ENCODE measurements around the gene CLCN6. TPM values are rescaled to one million over a fixed set of nuclear protein-coding genes. Genes with fewer than 3 reads are reported as not detected.

CLCN6 gene
- total RNA-seq, 1 donor = 12.6 TPM

- no peak for TF ChIP-seq CTCF (IDR thresholded peaks at IDR 0.05; ENCODE audit: insufficient read depth, low read length)
- no peak for DNase-seq (ENCODE audit: low read depth)
- no peak overlapping the region for H3K4me3 ChIP-seq (ENCODE audit: low read depth, low read length)
Observed at GRCh38 chr1:11869650-11870207, 63.7 kb downstream of the CLCN6 start.

- no peak for TF ChIP-seq CTCF (IDR thresholded peaks at IDR 0.05; ENCODE audit: insufficient read depth, low read length)
- no peak for DNase-seq (ENCODE audit: low read depth)
- H3K4me3 ChIP-seq (ENCODE audit: low read depth, low read length) = no peak overlapping the region
Observed at GRCh38 chr1:11872545-11872944, 66.6 kb downstream of the CLCN6 start.

- no peak for DNase-seq (ENCODE audit: low read depth)
- no peak overlapping the region for H3K4me3 ChIP-seq (ENCODE audit: low read depth, low read length)
- TF ChIP-seq CTCF (IDR thresholded peaks at IDR 0.05; ENCODE audit: insufficient read depth, low read length) = no peak
Observed at GRCh38 chr1:11873395-11874257, 67.6 kb downstream of the CLCN6 start.

- no peak for DNase-seq (ENCODE audit: low read depth)
- H3K4me3 ChIP-seq (ENCODE audit: low read depth, low read length) = no peak overlapping the region
- TF ChIP-seq CTCF (IDR thresholded peaks at IDR 0.05; ENCODE audit: insufficient read depth, low read length) = no peak
Observed at GRCh38 chr1:11874258-11874562, 68.2 kb downstream of the CLCN6 start.

GRCh38 chr1:11874624-11875023 lies 68.6 kb downstream of the CLCN6 start:
- no peak for DNase-seq (ENCODE audit: low read depth)
- no peak for TF ChIP-seq CTCF (IDR thresholded peaks at IDR 0.05; ENCODE audit: insufficient read depth, low read length)
- no peak overlapping the region for H3K4me3 ChIP-seq (ENCODE audit: low read depth, low read length)

- no peak overlapping the region for H3K4me3 ChIP-seq (ENCODE audit: low read depth, low read length)
- DNase-seq (ENCODE audit: low read depth) = no peak
- no peak for TF ChIP-seq CTCF (IDR thresholded peaks at IDR 0.05; ENCODE audit: insufficient read depth, low read length)
Observed at GRCh38 chr1:11875094-11875493, 69.1 kb downstream of the CLCN6 start.

Measured in fibroblast of the aortic adventitia (primary cell).